PFSK-1 (cell line): ENCODE data around the gene LSS.

Source experiments
- POLR2AphosphoS5 ChIP-seq: IDR thresholded peaks from 2 replicates; pipeline ENCODE4 v1.6.1; 2012; ENCODE audit warnings: low read depth, mild to moderate bottlenecking, control low read depth, low read length, moderate library complexity
- TAF1 ChIP-seq: IDR thresholded peaks from 2 replicates; pipeline ENCODE4 v1.6.1; 2012; ENCODE audit warnings: low read length, control low read depth, borderline replicate concordance; ENCODE audit not compliant: insufficient read depth

DNA sequence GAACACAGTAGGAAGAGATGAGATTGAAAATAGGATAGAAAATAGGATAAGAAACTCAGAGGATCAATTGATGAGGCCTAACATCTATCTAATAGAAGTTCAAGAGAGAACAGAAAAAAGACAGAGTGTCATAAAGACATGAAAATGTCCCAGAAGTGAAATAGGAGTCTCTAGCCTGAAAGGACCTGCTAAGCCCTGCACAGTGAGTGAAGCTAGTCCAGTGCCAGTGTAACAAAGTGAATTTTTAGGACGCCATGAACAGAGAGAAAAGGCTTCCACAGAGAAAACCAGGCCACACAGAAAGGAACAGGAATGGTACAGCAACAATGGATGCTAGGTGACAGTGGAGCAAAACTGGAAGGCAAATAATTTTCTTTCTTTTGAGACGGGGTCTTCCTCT, 20.3 kb upstream of the LSS start:
- TF ChIP-seq POLR2AphosphoS5: no peak
- TF ChIP-seq TAF1: no peak
